ENCODE data around the gene HOOK2. TPM values are rescaled to one million over a fixed set of nuclear protein-coding genes. Genes with fewer than 3 reads are reported as not detected.

The HOOK2 gene
- total and polyA plus RNA-seq, 2 experiments from 2014 or later = 56.9 to 86.4 TPM

DNA sequence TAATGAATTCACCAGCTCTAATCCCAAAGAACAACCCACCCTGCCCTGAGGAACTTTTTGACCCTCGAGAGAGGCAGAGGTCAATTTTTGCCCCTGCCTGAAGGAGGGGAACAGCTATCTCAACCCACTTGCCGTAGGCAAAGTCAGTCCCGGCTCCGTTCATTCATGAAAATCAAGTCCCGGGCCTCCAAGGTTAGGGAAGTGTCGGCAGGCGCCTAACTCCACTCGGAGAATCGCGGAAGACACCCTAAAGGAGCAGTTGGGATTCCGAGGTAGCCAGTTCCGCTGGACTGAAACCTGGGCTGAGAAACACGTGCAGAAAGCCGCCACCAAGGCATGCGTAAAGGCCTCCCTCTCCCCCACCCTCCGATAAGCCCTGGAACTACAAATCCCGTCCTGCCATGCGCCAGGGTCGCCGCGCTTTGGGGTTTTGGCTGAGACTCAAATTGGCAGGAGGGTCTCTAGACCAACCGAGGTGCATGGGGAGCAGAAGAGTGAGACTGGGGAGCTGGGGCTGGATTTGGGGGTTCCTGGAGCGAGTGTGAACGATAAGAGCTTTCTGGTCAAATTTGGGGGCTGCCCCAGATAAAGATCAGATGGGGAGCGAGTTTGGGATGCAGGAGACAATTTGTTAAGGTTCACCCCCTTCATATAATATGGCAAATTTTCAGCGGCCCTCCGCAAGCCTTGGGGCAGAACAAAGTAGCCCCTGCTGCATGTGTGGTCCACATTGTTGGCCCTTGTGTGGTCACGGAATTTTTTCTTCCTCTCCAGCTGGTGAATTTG lies 51.5 kb downstream of the HOOK2 start, which contains the start of gene TNPO2:
Gene TNPO2 (minus strand): TSS at position 292 of the 786 bp plus-strand sequence. CDS start 2,955 bp downstream, outside the sequence.
- Mint-ChIP-seq H3K9me3 (no peaks in the 10 kb centered on the region; the same call in 2 of the 3 replicates), H3K27me3 (ENCODE audit: insufficient read depth, low read depth, poor library complexity) (peaks cover 24% of the 10 kb centered on the region), H3K4me3 (peak within 1 kb of the TSS; percentile 91), H3K36me3 (ENCODE audit: low read depth) (peaks cover 35% of the 10 kb centered on the region), H3K4me1 (peaks cover 15% of the 10 kb centered on the region), H3K27ac (peak within 1 kb of the TSS; percentile 95)
- H4K20me1 ChIP-seq (replicated peaks; ENCODE audit: insufficient read depth) = peaks cover 12% of the 10 kb centered on the region; the same call in 1 of the 2 replicates
- no peak for TF ChIP-seq EZH2 (IDR thresholded peaks at IDR 0.05; ENCODE audit: low read depth, unreplicated experiment)
- TF ChIP-seq CREB1 (CRISPR knock-in tag; IDR thresholded peaks at IDR 0.05; ENCODE audit: low read depth) = 0 out of 2 replicates have a peak, but pooled peaks have one; percentile 23
- peak; percentile 88 for TF ChIP-seq ETS1 (IDR thresholded peaks at IDR 0.05)
- peak; percentile 87; the same call in 1 of the 2 replicates for TF ChIP-seq POLR2AphosphoS5 (IDR thresholded peaks at IDR 0.05; ENCODE audit: low read depth)
- H3K9me2 ChIP-seq (ENCODE audit: insufficient read depth) = no peaks in the 10 kb centered on the region
- DNase-seq (ENCODE audit: low spot score) (peak; percentile 94), ATAC-seq (peak; percentile 50)
- 0 out of 2 replicates have a peak within 1 kb of the TSS, but pooled peaks have one; percentile 34 for H2AFZ ChIP-seq
- peaks cover 30% of the 10 kb centered on the region for H3F3A ChIP-seq (replicated peaks; ENCODE audit: low read depth)
- H3K4me2 ChIP-seq = peak within 1 kb of the TSS; percentile 87
- no peaks in the 10 kb centered on the region for H3K27me3 ChIP-seq (ENCODE audit: insufficient read depth)
- H3K4me3 ChIP-seq = peak within 1 kb of the TSS; percentile 80
- H3K79me2 ChIP-seq (replicated peaks; ENCODE audit: insufficient read depth) = peaks cover 52% of the 10 kb centered on the region
- H3K27ac ChIP-seq (ENCODE audit: low read depth) = peak within 1 kb of the TSS; percentile 83
- H3K36me3 ChIP-seq (ENCODE audit: insufficient read depth) = no peaks in the 10 kb centered on the region
- peaks cover 9% of the 10 kb centered on the region; the same call in 1 of the 2 replicates for H3K4me1 ChIP-seq (ENCODE audit: insufficient read depth)

DNA sequence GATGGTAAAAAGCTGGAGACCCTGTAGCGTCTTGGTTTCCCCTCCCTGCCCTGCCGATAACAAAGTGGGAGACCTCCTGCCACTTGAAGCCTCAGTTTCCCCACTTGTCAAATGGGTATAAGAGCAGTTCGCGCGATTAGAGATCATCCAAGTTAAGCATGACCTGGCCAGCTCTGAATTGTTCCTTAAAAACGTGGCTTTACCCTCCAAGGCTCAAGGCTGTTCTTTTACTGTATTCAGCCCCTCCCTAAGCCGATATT lies 52.0 kb downstream of the HOOK2 start:
- ATAC-seq (no peak), DNase-seq (ENCODE audit: low spot score) (peak; percentile 17)
- Mint-ChIP-seq H3K4me3 (peak overlapping the region; percentile 91), H3K36me3 (ENCODE audit: low read depth) (peaks cover 37% of the 10 kb centered on the region), H3K9me3 (no peaks in the 10 kb centered on the region; the same call in 2 of the 3 replicates), H3K4me1 (peaks cover 15% of the 10 kb centered on the region), H3K27ac (peak overlapping the region; percentile 95), H3K27me3 (ENCODE audit: insufficient read depth, low read depth, poor library complexity) (peaks cover 27% of the 10 kb centered on the region)
- Histone ChIP-seq H3K27ac (ENCODE audit: low read depth) (peak overlapping the region; percentile 83), H3K36me3 (ENCODE audit: insufficient read depth) (peaks cover 4% of the 10 kb centered on the region; the same call in 1 of the 2 replicates), H3K4me1 (ENCODE audit: insufficient read depth) (peaks cover 9% of the 10 kb centered on the region; the same call in 1 of the 2 replicates), H3K9me2 (ENCODE audit: insufficient read depth) (no peaks in the 10 kb centered on the region), H3K4me2 (peak overlapping the region; percentile 87), H3K4me3 (peak overlapping the region; percentile 80), H3F3A (replicated peaks; ENCODE audit: low read depth) (peaks cover 34% of the 10 kb centered on the region), H3K27me3 (ENCODE audit: insufficient read depth) (no peaks in the 10 kb centered on the region), H3K79me2 (replicated peaks; ENCODE audit: insufficient read depth) (peaks cover 57% of the 10 kb centered on the region), H2AFZ (no peak overlapping the region), H4K20me1 (replicated peaks; ENCODE audit: insufficient read depth) (peaks cover 13% of the 10 kb centered on the region; the same call in 1 of the 2 replicates)
- TF ChIP-seq REST (IDR thresholded peaks at IDR 0.05; ENCODE audit: unreplicated experiment) (no peak), EZH2 (IDR thresholded peaks at IDR 0.05; ENCODE audit: low read depth, unreplicated experiment) (no peak), ETS1 (IDR thresholded peaks at IDR 0.05) (no peak), ZNF331 (CRISPR knock-in tag; IDR thresholded peaks at IDR 0.05; ENCODE audit: low read depth) (no peak), CREB1 (CRISPR knock-in tag; IDR thresholded peaks at IDR 0.05; ENCODE audit: low read depth) (no peak), ZNF114 (CRISPR knock-in tag; IDR thresholded peaks at IDR 0.05) (no peak), EZH2phosphoT487 (IDR thresholded peaks at IDR 0.05; ENCODE audit: unreplicated experiment) (no peak), POLR2AphosphoS5 (IDR thresholded peaks at IDR 0.05; ENCODE audit: low read depth) (no peak), NANOG (IDR thresholded peaks at IDR 0.05; ENCODE audit: borderline replicate concordance) (no peak), JUNB (IDR thresholded peaks at IDR 0.05; ENCODE audit: unreplicated experiment) (no peak)
